CD4-positive, alpha-beta memory T cell (primary cell): Measurements from ENCODE around the gene PDK2. TPM values are rescaled to one million over a fixed set of nuclear protein-coding genes. Genes with fewer than 3 reads are reported as not detected.

Source experiments
- CTCF ChIA-PET: fragments of 350-600 bp; sonication (Branson Sonifier 250); formaldehyde crosslinking; loops from one replicate; lab custom pipeline; 2021; ENCODE audit warnings: inconsistent platforms; ENCODE audit not compliant: partially characterized antibody; lab: Charles Lee
- POLR2A ChIA-PET: fragments of 350-600 bp; sonication (Branson Sonifier 250); formaldehyde crosslinking; loops from one replicate; lab custom pipeline; 2021; ENCODE audit not compliant: partially characterized antibody; lab: Charles Lee
- DNase-seq, 5 donors: peaks; one replicate each; pipeline versions ENCODE4 v3.0.0 to v3.0.0-alpha.2; 2020 to 2022; ENCODE audit warnings: mixed read lengths in 1 of 5
- H3K27ac ChIP-seq: one replicate; pipeline ENCODE4 v1.7.0; 2013; ENCODE audit warnings: low read depth, low read length
- H3K27me3 ChIP-seq: 2 replicates; pipeline ENCODE4 v1.7.0; 2013; ENCODE audit warnings: mild to moderate bottlenecking, low read length, moderate library complexity; ENCODE audit not compliant: insufficient read depth
- H3K36me3 ChIP-seq: 2 replicates; pipeline ENCODE4 v1.7.0; 2013; ENCODE audit warnings: mild to moderate bottlenecking, low read length, moderate library complexity; ENCODE audit not compliant: insufficient read depth
- H3K4me1 ChIP-seq: 2 replicates; pipeline ENCODE4 v1.7.0; 2013; ENCODE audit warnings: mild to moderate bottlenecking, low read length, moderate library complexity; ENCODE audit not compliant: insufficient read depth
- H3K4me3 ChIP-seq, 2 donors: one replicate each; pipeline ENCODE4 v1.7.0; 2013; ENCODE audit warnings: low read length in 2 of 2, mild to moderate bottlenecking in 1 of 2
- H3K9me3 ChIP-seq, 2 donors: one replicate each; pipeline ENCODE4 v1.7.0; 2013; ENCODE audit warnings: low read length in 2 of 2, control low read depth in 1 of 2; ENCODE audit not compliant: control insufficient read depth in 1 of 2
- H3K27ac Mint-ChIP-seq, 7 donors: one replicate each; pipeline ENCODE4 v1.8.0; 2020 to 2021; ENCODE audit warnings: mixed read lengths in 7 of 7, mild to moderate bottlenecking in 6 of 7, inconsistent platforms in 3 of 7, moderate library complexity in 3 of 7
- H3K27me3 Mint-ChIP-seq, 2 donors: one replicate each; pipeline ENCODE4 v1.8.0; 2020 to 2021; ENCODE audit warnings: mixed read lengths in 2 of 2
- H3K36me3 Mint-ChIP-seq, 2 donors: one replicate each; pipeline ENCODE4 v1.8.0; 2020 to 2021; ENCODE audit warnings: mixed read lengths in 2 of 2, inconsistent platforms in 1 of 2, mild to moderate bottlenecking in 1 of 2
- H3K4me1 Mint-ChIP-seq, 4 donors: one replicate each; pipeline ENCODE4 v1.8.0; 2020 to 2021; ENCODE audit warnings: mixed read lengths in 4 of 4, mild to moderate bottlenecking in 1 of 4
- H3K4me3 Mint-ChIP-seq, 8 donors: one replicate each; pipeline ENCODE4 v1.8.0; 2020 to 2021; ENCODE audit warnings: mixed read lengths in 8 of 8, mild to moderate bottlenecking in 7 of 8, moderate library complexity in 6 of 8, inconsistent platforms in 3 of 8
- H3K9me3 Mint-ChIP-seq, 8 donors: one replicate each; pipeline ENCODE4 v1.8.0; 2020 to 2021; ENCODE audit warnings: mixed read lengths in 8 of 8, mild to moderate bottlenecking in 5 of 8, inconsistent platforms in 3 of 8, moderate library complexity in 1 of 8
- intact Hi-C: fragments of 100-400 bp; cut with micrococcal nuclease; formaldehyde crosslinking; loops from one replicate; pipeline ENCODE4 v1.15.1; 2023
- polyA plus RNA-seq, 2 donors: library from polyadenylated mRNA; unstranded; fragments of 300-500 nt; fragmentation: Illumina TruSeq; gene quantifications; one replicate each; pipeline ENCODE4 v1.2.3, GENCODE V29; 2021
- total RNA-seq, 2 experiments: library from RNA; stranded (reverse); gene quantifications; one replicate each; pipeline ENCODE4 v1.2.3, GENCODE V29; 2021

Gene PDK2
- total and polyA plus RNA-seq, 4 experiments from 2014 or later: 34.5 to 40.6 (median 37.8) TPM

DNA sequence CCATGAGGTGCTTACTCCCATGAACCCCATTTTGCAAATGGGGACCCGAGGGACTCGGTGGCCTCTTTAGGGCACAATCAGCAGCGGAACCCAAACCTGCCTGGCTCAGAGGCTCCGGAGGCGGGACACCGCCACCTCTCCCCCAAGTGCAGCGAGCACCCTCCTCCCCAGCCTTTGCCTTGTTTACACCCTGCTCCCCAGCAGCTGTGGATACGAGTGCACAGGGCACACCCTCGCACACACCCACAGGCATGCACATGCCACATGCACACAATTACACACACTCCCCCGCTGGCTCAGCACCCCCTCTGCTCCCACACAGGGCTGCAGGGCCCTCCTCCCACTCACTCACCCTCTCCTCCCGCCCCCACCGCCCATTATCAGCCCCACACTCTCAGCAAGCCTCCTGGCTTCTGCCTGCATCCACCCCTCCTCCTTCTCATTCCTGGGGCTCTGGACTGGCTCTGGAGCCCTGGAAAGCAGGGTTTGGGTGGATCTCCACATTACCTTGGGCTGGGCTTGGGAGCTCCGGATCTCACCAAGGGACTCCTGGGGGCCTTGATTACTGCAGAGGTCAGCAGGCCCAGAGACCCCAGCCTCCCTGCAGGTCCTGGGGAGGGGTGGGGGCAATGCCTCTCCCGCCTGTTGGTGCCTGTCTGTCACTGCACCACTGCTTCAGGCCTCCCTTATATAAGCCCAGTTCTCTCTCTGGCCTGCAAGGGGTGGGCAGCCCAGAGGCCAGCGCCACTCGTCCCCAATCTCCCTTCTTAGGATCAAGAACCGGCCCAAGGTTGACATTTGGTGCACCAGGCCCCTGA lies 6.4 kb downstream of the PDK2 start:
- Histone ChIP-seq H3K4me1 (peaks cover 9% of the 10 kb centered on the region), H3K27me3 (no peaks in the 10 kb centered on the region), H3K27ac (no peak overlapping the region), H3K9me3 (no peaks in the 10 kb centered on the region), H3K4me3 (no peak overlapping the region), H3K36me3 (peaks cover 20% of the 10 kb centered on the region)
- Mint-ChIP-seq H3K27ac (no peak overlapping the region), H3K27me3 (no peaks in the 10 kb centered on the region), H3K36me3 (peaks cover 18 to 36% of the 10 kb centered on the region in 2 donors), H3K4me1 (peaks cover 5 to 21% (median 13%) of the 10 kb centered on the region in 4 donors), H3K4me3 (no peak overlapping the region), H3K9me3 (no peaks in the 10 kb centered on the region)
- ChIA-PET CTCF (no interaction called here), POLR2A (no interaction called here)
- DNase-seq: no peak
- intact Hi-C loops: no loop called here

GRCh38 chr17:50102164-50102991 lies 7.2 kb downstream of the PDK2 start:
- H3K27ac ChIP-seq: no peak overlapping the region
- H3K36me3 ChIP-seq: peaks cover 24% of the 10 kb centered on the region
- CTCF ChIA-PET: interaction anchor here (0.6 to 1.2 kb wide), 2 partner anchors 12 to 15 kb away, joined by 4 to 5 read pairs; no protein-coding TSS in a partner anchor
- no peak overlapping the region for H3K4me3 ChIP-seq
- intact Hi-C loops: no loop called here
- no peaks in the 10 kb centered on the region for H3K9me3 Mint-ChIP-seq
- H3K9me3 ChIP-seq: no peaks in the 10 kb centered on the region
- H3K4me3 Mint-ChIP-seq: no peak overlapping the region
- H3K27ac Mint-ChIP-seq: no peak overlapping the region
- peaks cover 5 to 18% (median 12%) of the 10 kb centered on the region in 4 donors for H3K4me1 Mint-ChIP-seq
- H3K27me3 ChIP-seq: no peaks in the 10 kb centered on the region
- peaks cover 18 to 39% of the 10 kb centered on the region in 2 donors for H3K36me3 Mint-ChIP-seq
- H3K4me1 ChIP-seq: peaks cover 2% of the 10 kb centered on the region
- POLR2A ChIA-PET: no interaction called here
- DNase-seq: no peak
- H3K27me3 Mint-ChIP-seq: no peaks in the 10 kb centered on the region

GRCh38 chr17:50103252-50103651 lies 8.1 kb downstream of the PDK2 start:
- Histone ChIP-seq H3K9me3 (no peaks in the 10 kb centered on the region), H3K27me3 (no peaks in the 10 kb centered on the region), H3K36me3 (peaks cover 26% of the 10 kb centered on the region), H3K27ac (no peak overlapping the region), H3K4me1 (peaks cover 2% of the 10 kb centered on the region), H3K4me3 (no peak overlapping the region)
- Mint-ChIP-seq H3K4me1 (peaks cover 5 to 18% (median 11%) of the 10 kb centered on the region in 4 donors), H3K4me3 (no peak overlapping the region), H3K27ac (peak overlapping the region in 3 of 7 donors; percentile 34 to 66 (median 46)), H3K27me3 (no peaks in the 10 kb centered on the region), H3K36me3 (peaks cover 18 to 45% of the 10 kb centered on the region in 2 donors), H3K9me3 (no peaks in the 10 kb centered on the region)
- DNase-seq: no peak
- POLR2A ChIA-PET: no interaction called here
- intact Hi-C loops: no loop called here
- CTCF ChIA-PET: interaction anchor here (1.2 to 4.1 kb wide), 2 partner anchors 9 to 16 kb away, joined by 5 to 15 read pairs; no protein-coding TSS in a partner anchor

- H3K4me1 ChIP-seq: peaks cover 2% of the 10 kb centered on the region
- Mint-ChIP-seq H3K4me3 (no peak overlapping the region), H3K27ac (no peak overlapping the region), H3K9me3 (no peaks in the 10 kb centered on the region), H3K36me3 (peaks cover 18 to 45% of the 10 kb centered on the region in 2 donors), H3K27me3 (no peaks in the 10 kb centered on the region), H3K4me1 (peaks cover 2 to 12% (median 7%) of the 10 kb centered on the region in 4 donors)
- H3K27me3 ChIP-seq: no peaks in the 10 kb centered on the region
- CTCF ChIA-PET: interaction anchor here (1.1 to 4.1 kb wide), 4 partner anchors 10 to 35 kb away, joined by 3 to 15 read pairs (median 6); no protein-coding TSS in a partner anchor
- intact Hi-C loops: no loop called here
- no peaks in the 10 kb centered on the region for H3K9me3 ChIP-seq
- DNase-seq: no peak
- H3K36me3 ChIP-seq: peaks cover 25% of the 10 kb centered on the region
- POLR2A ChIA-PET: interaction anchor here (0.8 kb wide), 1 partner anchor 8 kb away, joined by 3 read pairs; no protein-coding TSS in a partner anchor
- no peak overlapping the region for H3K27ac ChIP-seq
- H3K4me3 ChIP-seq: no peak overlapping the region
Observed at GRCh38 chr17:50103941-50104340, 8.8 kb downstream of the PDK2 start.

DNA sequence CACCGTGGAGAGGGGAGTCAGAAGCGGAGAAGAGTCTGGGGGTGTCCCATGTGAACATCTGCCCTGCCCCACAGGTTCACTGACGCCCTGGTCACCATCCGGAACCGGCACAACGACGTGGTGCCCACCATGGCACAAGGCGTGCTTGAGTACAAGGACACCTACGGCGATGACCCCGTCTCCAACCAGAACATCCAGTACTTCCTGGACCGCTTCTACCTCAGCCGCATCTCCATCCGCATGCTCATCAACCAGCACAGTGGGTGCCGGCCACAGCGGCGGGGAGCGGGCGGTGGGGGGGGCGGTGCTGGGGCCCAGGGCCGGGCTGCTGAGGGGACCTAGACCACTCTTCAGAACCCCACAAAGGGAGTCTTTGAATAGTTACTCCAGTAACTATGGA lies 10.7 kb downstream of the PDK2 start:
- POLR2A ChIA-PET: no interaction called here
- H3K9me3 ChIP-seq: no peaks in the 10 kb centered on the region
- H3K4me3 Mint-ChIP-seq: no peak overlapping the region
- peaks cover 25% of the 10 kb centered on the region for H3K36me3 ChIP-seq
- H3K27ac ChIP-seq: no peak overlapping the region
- no peaks in the 10 kb centered on the region for H3K4me1 Mint-ChIP-seq
- CTCF ChIA-PET: interaction anchor here (1.9 to 4.1 kb wide), 3 partner anchors 11 to 18 kb away, joined by 6 to 15 read pairs (median 6); no protein-coding TSS in a partner anchor
- H3K4me1 ChIP-seq: no peaks in the 10 kb centered on the region
- H3K27ac Mint-ChIP-seq: no peak overlapping the region
- no peak for DNase-seq
- H3K36me3 Mint-ChIP-seq: peaks cover 8 to 41% of the 10 kb centered on the region in 2 donors
- no peak overlapping the region for H3K4me3 ChIP-seq
- intact Hi-C loops: no loop called here
- H3K27me3 ChIP-seq: no peaks in the 10 kb centered on the region
- no peaks in the 10 kb centered on the region for H3K27me3 Mint-ChIP-seq
- H3K9me3 Mint-ChIP-seq: no peaks in the 10 kb centered on the region

DNA sequence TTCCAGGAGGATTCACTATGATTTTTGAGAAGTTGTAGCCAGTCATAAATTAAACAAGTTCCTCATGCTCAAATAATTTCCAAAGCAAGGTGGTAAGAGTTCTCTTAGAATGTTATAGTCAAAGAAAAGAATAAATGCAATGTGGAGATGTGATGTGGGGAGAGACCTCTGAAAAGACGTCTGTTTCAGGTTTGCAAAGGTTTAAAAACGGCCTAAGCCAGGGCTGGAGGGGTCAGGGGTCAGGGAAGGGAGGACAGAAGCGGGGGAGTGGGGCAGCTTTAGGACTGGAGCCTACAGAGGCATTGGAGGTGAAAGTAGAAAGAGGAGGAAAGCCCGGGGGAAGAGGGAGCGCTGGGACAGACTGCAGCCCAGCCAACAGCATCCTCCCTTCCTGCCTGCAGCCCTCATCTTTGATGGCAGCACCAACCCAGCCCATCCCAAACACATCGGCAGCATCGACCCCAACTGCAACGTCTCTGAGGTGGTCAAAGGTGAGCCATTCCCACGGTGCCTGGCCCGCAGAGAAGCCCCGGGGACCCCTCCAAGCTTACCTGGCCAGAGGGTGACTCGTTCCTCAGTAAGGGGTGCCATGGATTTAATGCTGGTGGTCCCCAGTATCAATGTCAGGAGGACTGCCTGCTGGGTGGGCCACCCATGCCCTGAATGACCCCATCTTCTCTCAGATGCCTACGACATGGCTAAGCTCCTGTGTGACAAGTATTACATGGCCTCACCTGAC lies 11.4 kb downstream of the PDK2 start:
- intact Hi-C loops: no loop called here
- H3K4me1 Mint-ChIP-seq: no peaks in the 10 kb centered on the region
- no peaks in the 10 kb centered on the region for H3K9me3 Mint-ChIP-seq
- Histone ChIP-seq H3K9me3 (no peaks in the 10 kb centered on the region), H3K27me3 (no peaks in the 10 kb centered on the region), H3K4me3 (no peak overlapping the region), H3K27ac (no peak overlapping the region), H3K4me1 (no peaks in the 10 kb centered on the region), H3K36me3 (peaks cover 23% of the 10 kb centered on the region)
- ChIA-PET CTCF (interaction anchor here (0.8 to 4.1 kb wide), 2 partner anchors 13 to 63 kb away, joined by 3 to 15 read pairs; no protein-coding TSS in a partner anchor), POLR2A (interaction anchor here (1.5 kb wide), 1 partner anchor 9 kb away, joined by 4 read pairs; no protein-coding TSS in a partner anchor)
- H3K4me3 Mint-ChIP-seq: no peak overlapping the region
- H3K36me3 Mint-ChIP-seq: peaks cover 8 to 41% of the 10 kb centered on the region in 2 donors
- no peaks in the 10 kb centered on the region for H3K27me3 Mint-ChIP-seq
- no peak for DNase-seq
- no peak overlapping the region for H3K27ac Mint-ChIP-seq
